ENCODE measurements around the gene CERK.
"Not testable (repeated sequence)": the region's sequence is repeated elsewhere in the genome, so short reads cannot be mapped to it uniquely, and the experiment has no call there.

Gene CERK

GRCh38 chr22:46734213-46734722 lies 3.8 kb downstream of the CERK start:
- DNase-seq (ENCODE audit: low read depth in 1 of 2, low spot score in 1 of 2), result not testable (repeated sequence)

GRCh38 chr22:46732513-46732912 lies 5.5 kb downstream of the CERK start:
- DNase-seq (ENCODE audit: low read depth in 1 of 2, low spot score in 1 of 2), result no peak

DNA sequence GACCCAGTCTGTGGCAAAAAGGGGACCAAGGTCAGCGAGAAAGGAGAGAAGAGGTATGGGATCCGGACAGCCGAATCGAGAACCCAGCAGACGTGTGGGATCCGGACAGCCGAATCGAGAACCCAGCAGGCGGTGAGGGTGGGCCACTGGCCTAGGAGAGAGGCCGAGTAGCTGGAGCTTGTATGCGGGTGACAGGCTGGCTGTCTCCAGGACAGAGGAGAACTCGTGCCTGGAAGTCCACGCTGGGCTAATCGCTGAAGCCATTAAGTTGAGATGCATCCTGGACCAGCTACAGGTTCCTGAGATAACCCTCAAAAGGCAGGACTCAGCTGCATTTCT lies 6.0 kb downstream of the CERK start:
- DNase-seq (ENCODE audit: low read depth in 1 of 2, low spot score in 1 of 2), result no peak

- DNase-seq (ENCODE audit: low read depth in 1 of 2, low spot score in 1 of 2), result no peak
These were observed 6.6 kb downstream of the CERK start for GRCh38 chr22:46731246-46732040.

DNA sequence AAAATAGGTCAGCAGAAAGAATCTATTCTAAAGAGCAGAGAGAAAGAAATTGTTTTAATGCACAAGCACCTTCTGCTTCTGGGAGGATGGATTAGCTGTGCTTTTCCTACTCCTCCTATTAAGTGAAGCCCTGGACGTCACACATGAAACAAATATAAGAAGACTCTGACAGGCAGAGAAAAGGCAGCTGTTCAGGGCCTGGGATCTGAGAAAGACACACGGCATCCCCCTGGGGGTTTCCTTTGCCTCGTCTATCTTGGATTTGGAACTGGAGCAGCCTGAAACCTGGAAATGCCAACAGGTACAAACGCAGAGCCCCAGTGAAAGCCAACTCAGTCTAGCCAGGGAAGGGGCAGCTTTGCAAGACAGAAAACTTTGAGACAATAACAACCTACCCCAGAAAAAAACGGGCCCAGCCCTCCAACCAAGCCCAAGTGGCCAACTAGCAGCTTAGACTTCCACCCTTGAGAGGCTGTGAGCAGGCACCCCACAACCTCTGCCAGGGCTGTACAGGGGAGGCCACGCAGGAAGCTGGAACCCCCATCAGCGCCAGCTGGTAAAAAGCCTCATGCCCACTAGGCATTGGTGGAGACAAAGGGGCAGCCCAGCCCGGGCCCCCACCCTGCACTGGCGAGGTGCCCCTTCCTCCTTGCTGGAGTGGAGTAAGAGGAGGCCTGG lies 7.3 kb downstream of the CERK start:
- no peak for DNase-seq (ENCODE audit: low read depth in 1 of 2, low spot score in 1 of 2)

DNA sequence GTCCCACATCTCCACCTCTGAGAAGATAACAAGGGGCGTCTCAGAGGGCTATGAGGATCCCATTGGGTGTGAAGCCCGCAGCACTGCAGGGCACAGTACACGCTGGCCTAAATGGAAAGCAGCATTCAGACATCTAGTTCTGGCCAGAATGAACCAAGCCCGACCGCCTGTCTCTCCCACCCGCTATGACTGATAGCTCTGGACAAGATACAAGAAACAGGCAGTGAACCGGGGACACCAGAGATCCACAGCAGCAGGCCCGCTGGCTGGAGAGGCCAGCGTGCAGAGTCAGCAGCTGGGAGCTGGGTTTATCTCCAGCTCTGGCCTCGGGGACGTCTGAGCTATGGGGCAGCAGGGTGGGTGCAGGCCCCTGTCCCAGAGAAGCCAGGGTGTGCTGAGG lies 9.6 kb downstream of the CERK start:
- DNase-seq (ENCODE audit: low read depth in 1 of 2, low spot score in 1 of 2), result no peak

- DNase-seq (ENCODE audit: low read depth in 1 of 2, low spot score in 1 of 2), result no peak
These were observed 10.2 kb downstream of the CERK start for GRCh38 chr22:46727813-46728364.

- DNase-seq (ENCODE audit: low read depth in 1 of 2, low spot score in 1 of 2), result no peak
These were observed 11.1 kb downstream of the CERK start for GRCh38 chr22:46726986-46727317.

DNA sequence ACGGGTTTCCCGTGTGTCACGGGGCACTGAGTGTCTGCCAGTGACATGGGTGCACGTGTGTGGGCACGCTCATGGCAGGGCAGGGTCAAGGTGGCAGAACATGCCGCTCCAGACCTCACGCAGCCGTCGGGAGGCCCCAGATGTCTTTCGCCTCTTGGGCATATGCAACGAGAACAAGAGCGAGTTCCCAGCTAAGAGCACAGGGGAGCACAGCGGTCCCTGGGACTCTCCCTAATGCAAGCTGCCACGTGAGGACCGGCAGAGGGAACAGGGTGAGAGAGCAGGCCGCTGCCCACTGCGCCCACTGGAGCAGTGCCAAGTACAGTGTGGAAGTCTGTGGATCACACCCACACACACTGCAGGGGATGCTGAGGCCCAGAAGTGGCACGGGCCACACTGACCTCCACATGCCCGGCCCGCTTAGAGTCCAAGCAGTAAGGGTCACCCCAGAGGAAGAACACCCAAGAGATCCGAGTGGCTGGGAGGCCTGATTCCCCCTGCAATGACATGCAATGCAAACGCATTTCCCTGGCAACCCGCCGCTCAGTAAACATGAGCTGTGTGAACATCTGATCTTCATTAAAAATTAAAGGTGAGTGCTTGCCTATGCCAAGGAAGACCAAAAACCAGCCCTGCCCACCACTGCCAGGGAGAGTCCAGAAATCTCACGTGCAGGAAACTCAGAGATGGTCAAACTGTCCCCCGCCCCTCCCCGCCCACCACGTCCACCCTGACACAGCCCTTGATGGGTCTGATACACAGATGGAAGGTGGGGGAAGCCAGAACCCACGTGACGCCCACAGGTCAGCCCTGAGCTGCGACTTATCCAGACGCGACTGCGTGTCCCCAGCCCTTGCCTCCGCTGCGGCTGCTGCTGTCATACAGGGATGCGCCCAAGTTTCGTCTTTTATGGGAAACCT lies 11.7 kb downstream of the CERK start:
- no peak for DNase-seq (ENCODE audit: low read depth in 1 of 2, low spot score in 1 of 2)

- no peak for DNase-seq (ENCODE audit: low read depth in 1 of 2, low spot score in 1 of 2)
These were observed 13.0 kb downstream of the CERK start for GRCh38 chr22:46725096-46725495.

DNA sequence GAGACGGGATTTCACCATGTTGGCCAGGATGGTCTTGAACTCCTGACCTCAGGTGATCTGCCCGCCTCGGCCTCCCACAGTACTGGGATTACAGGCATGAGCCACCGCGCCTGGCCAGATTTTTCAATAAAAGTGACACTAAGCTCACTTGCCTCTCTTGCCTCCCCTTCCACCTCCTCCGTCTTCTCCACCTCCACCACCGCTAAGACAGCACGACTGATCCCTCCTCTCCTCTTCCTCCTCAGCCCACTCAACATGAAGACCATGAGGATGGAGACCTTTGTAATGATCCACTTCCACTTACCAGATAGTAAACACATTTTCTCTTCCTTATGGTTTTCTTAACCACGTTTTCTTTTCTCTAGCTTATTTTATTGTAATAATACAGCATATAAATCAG lies 14.2 kb downstream of the CERK start:
- DNase-seq (ENCODE audit: low read depth in 1 of 2, low spot score in 1 of 2), result no peak

- DNase-seq (ENCODE audit: low read depth in 1 of 2, low spot score in 1 of 2), result no peak
These were observed 16.5 kb downstream of the CERK start for GRCh38 chr22:46721501-46722085.

DNA sequence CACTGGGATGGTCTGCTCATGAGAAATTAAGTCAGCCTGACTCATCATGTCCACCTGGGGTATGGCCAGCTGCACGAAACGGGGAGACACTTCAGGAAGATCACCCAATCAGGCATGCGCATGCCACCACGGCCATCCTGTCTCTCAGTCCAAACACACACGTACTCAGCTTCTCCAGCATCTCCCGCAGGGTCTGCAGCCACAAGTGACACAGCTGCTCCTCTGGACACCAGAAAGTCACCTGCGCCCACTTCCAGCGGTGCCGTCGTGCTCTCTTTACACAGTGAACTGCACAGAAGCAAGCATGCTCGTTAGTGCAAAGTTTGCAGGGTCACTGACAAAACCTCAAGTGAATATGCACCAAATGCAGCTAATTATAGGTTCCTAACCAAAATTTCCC lies 18.1 kb downstream of the CERK start:
- DNase-seq (ENCODE audit: low read depth in 1 of 2, low spot score in 1 of 2), result no peak

- DNase-seq (ENCODE audit: low read depth in 1 of 2, low spot score in 1 of 2), result no peak
These were observed 23.5 kb downstream of the CERK start for GRCh38 chr22:46714550-46714949.

GRCh38 chr22:46712288-46712687 lies 25.8 kb downstream of the CERK start:
- no peak for DNase-seq (ENCODE audit: low read depth in 1 of 2, low spot score in 1 of 2)

- DNase-seq (ENCODE audit: low read depth in 1 of 2, low spot score in 1 of 2), result no peak
These were observed 27.2 kb downstream of the CERK start for GRCh38 chr22:46710806-46711205.

DNA sequence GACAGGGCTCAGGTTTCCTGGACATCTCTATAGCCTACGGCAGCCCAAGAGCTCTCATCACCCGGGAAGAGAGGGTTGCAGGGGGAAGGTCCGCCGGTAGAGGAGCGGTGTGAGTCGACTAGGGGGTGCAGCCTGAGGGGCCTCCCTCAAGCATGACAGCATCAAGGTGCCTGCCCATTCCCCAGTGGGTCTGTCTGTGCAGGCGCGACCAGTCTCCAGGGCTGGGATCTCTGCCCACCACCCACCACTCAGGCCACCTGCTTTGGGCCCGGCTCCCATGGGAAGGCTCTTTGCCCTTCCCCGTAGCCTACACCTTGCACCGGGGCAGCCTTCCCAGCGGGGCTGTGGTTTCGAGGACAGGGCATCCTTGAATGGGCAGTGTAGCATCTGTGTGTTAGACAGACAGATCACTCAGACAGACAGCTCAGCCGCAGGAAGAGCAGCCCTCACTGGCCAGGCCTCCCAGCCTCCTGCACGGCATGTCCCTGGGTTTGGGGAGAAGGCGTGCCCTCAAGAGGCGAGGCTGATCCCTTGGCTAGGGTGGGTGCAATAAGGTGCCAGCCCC lies 29.2 kb downstream of the CERK start:
- no peak for DNase-seq (ENCODE audit: low read depth in 1 of 2, low spot score in 1 of 2)

GRCh38 chr22:46707827-46708570 lies 30.1 kb downstream of the CERK start:
- no peak for DNase-seq (ENCODE audit: low read depth in 1 of 2, low spot score in 1 of 2)

DNA sequence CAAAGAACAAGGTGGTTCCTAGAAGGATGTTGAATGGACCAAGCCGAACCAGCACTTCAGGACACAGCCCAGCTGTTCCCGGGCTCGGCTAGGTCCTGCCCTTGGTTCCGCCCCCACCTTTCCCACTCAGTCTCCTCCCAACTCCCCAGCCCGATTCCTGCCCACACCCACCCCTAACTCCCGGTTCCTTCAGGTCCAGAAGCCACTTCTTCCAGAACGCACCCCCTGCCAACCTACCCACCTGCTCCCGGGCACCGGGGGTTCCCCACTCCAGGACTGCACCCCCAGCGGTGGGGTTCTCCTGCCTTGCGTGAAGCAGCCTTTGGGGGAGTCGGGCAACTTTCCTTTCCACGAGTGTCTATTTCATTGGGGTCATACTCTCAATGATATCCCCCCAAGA lies 30.7 kb downstream of the CERK start:
- no peak for DNase-seq (ENCODE audit: low read depth in 1 of 2, low spot score in 1 of 2)

DNA sequence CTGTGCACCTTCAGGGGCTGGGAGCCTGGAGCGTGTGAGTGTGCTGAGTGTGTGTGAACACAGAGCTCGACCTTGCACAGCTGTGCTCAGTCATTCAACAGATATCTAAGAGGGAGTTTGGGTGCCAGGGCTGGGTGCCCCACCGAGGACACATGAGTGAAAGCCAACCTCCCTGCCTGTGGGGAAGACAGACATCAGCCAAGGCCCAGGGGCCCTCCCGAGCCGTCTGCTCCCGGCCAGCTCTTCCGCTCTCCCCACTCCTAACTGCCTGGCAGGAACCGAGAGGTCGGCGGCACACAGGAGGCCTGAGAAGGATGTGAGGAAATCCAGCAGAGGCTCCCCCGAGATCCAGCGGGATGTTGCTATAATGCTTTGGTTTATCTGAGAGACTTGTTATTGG lies 32.0 kb downstream of the CERK start:
- DNase-seq (ENCODE audit: low read depth in 1 of 2, low spot score in 1 of 2), result no peak

Measured in activated CD4-positive, alpha-beta T cell treated with anti-CD3 and anti-CD28 coated beads, Interleukin-2, amount 50 U/mL, for 24 hours (primary cell).